SK-MEL-5 (cell line): ENCODE measurements around the gene NQO1. TPM values are rescaled to one million over a fixed set of nuclear protein-coding genes. Genes with fewer than 3 reads are reported as not detected.

ENCODE experiments used
- DNase-seq: peaks from one replicate; pipeline ENCODE4 v3.0.0-alpha.2; 2016; ENCODE audit warnings: low read depth, low spot score
- in situ Hi-C: cut with HindIII; loops from 2 replicates; pipeline ENCODE4 v1.10.0; 2016; ENCODE audit warnings: low sequenced_read_pairs, high pct_unique_total_duplicates, low pct_unique_long_range_greater_than_20kb
- total RNA-seq: library from RNA; depleted of rRNA; stranded (reverse); fragments of >200 nt; shearing (Covaris generic); gene quantifications from 2 replicates; pipeline ENCODE4 v1.2.3, GENCODE V29; 2014

The NQO1 gene
- total RNA-seq, 1 experiment from 2014 or later: 1,689 TPM

GRCh38 chr16:69712914-69713581, 13.3 kb downstream of the NQO1 start:
- no peak for DNase-seq
- in situ Hi-C loops: no loop called here

GRCh38 chr16:69712277-69712676, 14.1 kb downstream of the NQO1 start:
- in situ Hi-C loops: no loop called here
- no peak for DNase-seq

GRCh38 chr16:69711115-69711740, 15.1 kb downstream of the NQO1 start:
- in situ Hi-C loops: no loop called here
- no peak for DNase-seq

GRCh38 chr16:69709456-69710084, 16.8 kb downstream of the NQO1 start:
- peak; percentile 81 for DNase-seq
- in situ Hi-C loops: no loop called here

GRCh38 chr16:69707920-69708683, 18.3 kb downstream of the NQO1 start:
- in situ Hi-C loops: no loop called here
- no peak for DNase-seq

- in situ Hi-C loops: no loop called here
- no peak for DNase-seq
These were observed 19.4 kb downstream of the NQO1 start for GRCh38 chr16:69706975-69707340.

- peak; percentile 59 for DNase-seq
- in situ Hi-C loops: no loop called here
These were observed 19.9 kb downstream of the NQO1 start for GRCh38 chr16:69706256-69706974.

GRCh38 chr16:69703638-69704037, 22.7 kb downstream of the NQO1 start:
- in situ Hi-C loops: no loop called here

GRCh38 chr16:69701866-69702265, 24.5 kb downstream of the NQO1 start:
- no peak for DNase-seq
- in situ Hi-C loops: no loop called here

More at GRCh38 chr16:69703638-69704037, 22.7 kb downstream of the NQO1 start:
- no peak for DNase-seq

GRCh38 chr16:69701452-69701851, 24.9 kb downstream of the NQO1 start:
- in situ Hi-C loops: no loop called here
- no peak for DNase-seq

- in situ Hi-C loops: no loop called here
These were observed 26.4 kb downstream of the NQO1 start for GRCh38 chr16:69699915-69700314.

GRCh38 chr16:69698404-69698803, 28.0 kb downstream of the NQO1 start:
- in situ Hi-C loops: no loop called here
- DNase-seq: peak; percentile 53

More at GRCh38 chr16:69699915-69700314, 26.4 kb downstream of the NQO1 start:
- DNase-seq: no peak

- no peak for DNase-seq
- in situ Hi-C loops: no loop called here
These were observed 32.4 kb downstream of the NQO1 start for GRCh38 chr16:69693916-69694315.

GRCh38 chr16:69691980-69692911, 34.1 kb downstream of the NQO1 start:
- DNase-seq: no peak
- in situ Hi-C loops: no loop called here

- DNase-seq: no peak
- in situ Hi-C loops: no loop called here
These were observed 37.8 kb downstream of the NQO1 start for GRCh38 chr16:69688589-69688988.

- in situ Hi-C loops: no loop called here
- no peak for DNase-seq
These were observed 46.0 kb downstream of the NQO1 start for GRCh38 chr16:69680358-69680757.
